IMR-90 (cell line): ENCODE results near the gene NPAS2. TPM values are rescaled to one million over a fixed set of nuclear protein-coding genes. Genes with fewer than 3 reads are reported as not detected.
A peak's percentile ranks its signal among the peaks of the same experiment; 100 is the strongest.

Experiments used
- ATAC-seq: fragments of 200-7000 bp; cut with Tn5 transposase; 2 replicates; pipeline ENCODE4 v1.9.1; 2020; ENCODE audit warnings: low read depth, mild to moderate bottlenecking, moderate library complexity
- BruUV-seq: library from RNA; stranded (reverse); fragments of 400-500 nt; replicated peaks from 2 replicates; lab custom pipeline; 2021; lab: Mats Ljungman, UMichigan
- CTCF ChIA-PET: fragments of 300-600 bp; formaldehyde crosslinking; extraction: SDS; loops from one replicate; lab custom pipeline; 2021; ENCODE audit warnings: antibody characterized with exemption; lab: Yijun Ruan, JAX
- POLR2A ChIA-PET: fragments of 300-600 bp; sonication (Branson Sonifier 250); formaldehyde crosslinking; loops from one replicate; lab custom pipeline; 2022; ENCODE audit warnings: antibody characterized with exemption; ENCODE audit not compliant: unreplicated experiment; lab: Charles Lee
- DNase-seq: peaks from one replicate; pipeline ENCODE4 v3.0.0; 2013
- H2AFZ ChIP-seq: replicated peaks from 2 replicates; pipeline ENCODE3; 2013; ENCODE audit warnings: low read length, mild to moderate bottlenecking; ENCODE audit not compliant: poor library complexity
- H2AK5ac ChIP-seq: 2 replicates; pipeline ENCODE4 v1.6.1; 2013; ENCODE audit warnings: low read depth, low read length, inconsistent platforms
- H2AK9ac ChIP-seq: replicated peaks from 2 replicates; pipeline ENCODE3; 2013; ENCODE audit warnings: mild to moderate bottlenecking, low read depth, low read length, moderate library complexity; ENCODE audit not compliant: poor library complexity
- H2BK120ac ChIP-seq: 2 replicates; pipeline ENCODE4 v1.6.1; 2013; ENCODE audit warnings: low read depth, low read length, inconsistent platforms
- H2BK15ac ChIP-seq: 3 replicates; pipeline ENCODE4 v1.6.1; 2013; ENCODE audit warnings: low read depth, low read length, inconsistent platforms
- H2BK20ac ChIP-seq: 2 replicates; pipeline ENCODE4 v1.6.1; 2013; ENCODE audit warnings: low read depth, mild to moderate bottlenecking, inconsistent platforms, low read length, moderate library complexity
- H2BK5ac ChIP-seq: 2 replicates; pipeline ENCODE4 v1.6.1; 2013; ENCODE audit warnings: mild to moderate bottlenecking, low read depth, low read length, inconsistent platforms; ENCODE audit not compliant: poor library complexity, severe bottlenecking
- H3K14ac ChIP-seq: replicated peaks from 2 replicates; pipeline ENCODE4 v1.6.1; 2013; ENCODE audit warnings: low read depth, low read length, inconsistent platforms
- H3K18ac ChIP-seq: 2 replicates; pipeline ENCODE4 v1.6.1; 2013; ENCODE audit warnings: low read depth, low read length, control low read depth
- H3K23ac ChIP-seq: 2 replicates; pipeline ENCODE4 v1.6.1; 2013; ENCODE audit warnings: low read depth, low read length, inconsistent platforms
- H3K27ac ChIP-seq: 2 replicates; pipeline ENCODE4 v1.5.1; 2013; ENCODE audit warnings: mild to moderate bottlenecking, control low read depth, low read length; ENCODE audit not compliant: insufficient read depth
- H3K27me3 ChIP-seq: 2 replicates; pipeline ENCODE4 v1.6.1; 2013; ENCODE audit warnings: low read length; ENCODE audit not compliant: control insufficient read depth, insufficient read depth
- H3K36me3 ChIP-seq: 2 replicates; pipeline ENCODE4 v1.6.1; 2013; ENCODE audit warnings: low read length, mixed read lengths; ENCODE audit not compliant: control insufficient read depth, insufficient read depth
- H3K4ac ChIP-seq: 2 replicates; pipeline ENCODE4 v1.6.1; 2013; ENCODE audit warnings: low read depth, low read length, inconsistent platforms
- H3K4me1 ChIP-seq: 2 replicates; pipeline ENCODE4 v1.6.1; 2013; ENCODE audit warnings: low read length, mixed read lengths; ENCODE audit not compliant: control insufficient read depth, insufficient read depth
- H3K4me2 ChIP-seq: 2 replicates; pipeline ENCODE4 v1.6.1; 2013; ENCODE audit warnings: low read depth, mild to moderate bottlenecking, control low read depth, low read length, moderate library complexity
- H3K4me3 ChIP-seq: 2 replicates; pipeline ENCODE4 v1.5.1; 2013; ENCODE audit warnings: low read depth, mild to moderate bottlenecking, control low read depth, low read length, moderate library complexity; ENCODE audit not compliant: insufficient read depth
- H3K56ac ChIP-seq: 2 replicates; pipeline ENCODE4 v1.6.1; 2013; ENCODE audit warnings: low read length, inconsistent platforms; ENCODE audit not compliant: insufficient read depth; ENCODE audit errors: extremely low read depth
- H3K79me1 ChIP-seq, 2 experiments: 2 replicates each; pipeline ENCODE4 v1.6.1; 2013; ENCODE audit warnings: low read length in 2 of 2, inconsistent platforms in 1 of 2, low read depth in 1 of 2
- H3K9ac ChIP-seq: 2 replicates; pipeline ENCODE4 v1.6.1; 2013; ENCODE audit warnings: low read depth, low read length, control low read depth
- H3K9me1 ChIP-seq: 2 replicates; pipeline ENCODE4 v1.6.1; 2013; ENCODE audit warnings: low read length, inconsistent platforms; ENCODE audit not compliant: insufficient read depth
- H3K9me3 ChIP-seq: 2 replicates; pipeline ENCODE4 v1.6.1; 2013; ENCODE audit warnings: low read length; ENCODE audit not compliant: control insufficient read depth, insufficient read depth
- H4K20me1 ChIP-seq: 2 replicates; pipeline ENCODE4 v1.6.1; 2013; ENCODE audit warnings: low read length, inconsistent platforms; ENCODE audit not compliant: insufficient read depth
- H4K5ac ChIP-seq: 2 replicates; pipeline ENCODE4 v1.6.1; 2013; ENCODE audit warnings: mild to moderate bottlenecking, low read depth, low read length, control low read depth
- H4K8ac ChIP-seq, 2 experiments: 2 replicates each; pipeline ENCODE4 v1.6.1; 2013; ENCODE audit warnings: low read depth in 2 of 2, low read length in 2 of 2, control low read depth in 1 of 2, inconsistent platforms in 1 of 2
- H4K91ac ChIP-seq: 2 replicates; pipeline ENCODE4 v1.6.1; 2013; ENCODE audit warnings: low read depth, low read length, inconsistent platforms; ENCODE audit not compliant: insufficient read depth
- ELK1 ChIP-seq: fragments of 150-350 bp; IDR thresholded peaks from 2 replicates; pipeline ENCODE4 v1.6.1; 2016; ENCODE audit warnings: low read depth, mild to moderate bottlenecking, low read length, moderate library complexity, borderline replicate concordance
- FOS ChIP-seq: fragments of 150-350 bp; IDR thresholded peaks from 2 replicates; pipeline ENCODE4 v1.6.1; 2016; ENCODE audit warnings: low read depth, low read length
- MAFK ChIP-seq: IDR thresholded peaks from 2 replicates; pipeline ENCODE4 v1.6.1; 2012; ENCODE audit warnings: low read depth, low read length, improper control_type of control experiment
- MAZ ChIP-seq: IDR thresholded peaks from 2 replicates; pipeline ENCODE4 v1.6.1; 2012; ENCODE audit warnings: low read depth, mild to moderate bottlenecking, low read length, improper control_type of control experiment, moderate library complexity, borderline replicate concordance
- MXI1 ChIP-seq: IDR thresholded peaks from 2 replicates; pipeline ENCODE4 v1.6.1; 2012; ENCODE audit warnings: low read depth, mild to moderate bottlenecking, low read length, moderate library complexity, borderline replicate concordance
- NFE2L2 ChIP-seq: fragments of 150-350 bp; IDR thresholded peaks from 2 replicates; pipeline ENCODE4 v1.6.1; 2016; ENCODE audit warnings: low read depth, mild to moderate bottlenecking, low read length
- RAD21 ChIP-seq: IDR thresholded peaks from 2 replicates; pipeline ENCODE4 v1.6.1; 2012; ENCODE audit warnings: low read length, improper control_type of control experiment
- RCOR1 ChIP-seq: IDR thresholded peaks from 2 replicates; pipeline ENCODE4 v1.6.1; 2012; ENCODE audit warnings: mild to moderate bottlenecking, low read length, improper control_type of control experiment; ENCODE audit not compliant: insufficient replicate concordance
- RFX5 ChIP-seq: IDR thresholded peaks from 2 replicates; pipeline ENCODE4 v1.8.0; 2012; ENCODE audit warnings: low read depth, mild to moderate bottlenecking, low read length, moderate library complexity
- SMC3 ChIP-seq: fragments of 150-350 bp; IDR thresholded peaks from 2 replicates; pipeline ENCODE4 v1.6.1; 2016; ENCODE audit warnings: low read depth, mild to moderate bottlenecking, antibody characterized with exemption, low read length, moderate library complexity
- USF2 ChIP-seq: fragments of 150-350 bp; IDR thresholded peaks from 2 replicates; pipeline ENCODE4 v1.6.1; 2017; ENCODE audit warnings: mild to moderate bottlenecking, antibody characterized with exemption, low read length, low read depth
- WGBS, 2 experiments: methylation state at CpG; one replicate each; pipeline versions ENCODE4 v1.1.5 to v1.1.7; 2013; ENCODE audit warnings: missing lambda C conversion rate in 2 of 2; ENCODE audit not compliant: insufficient read length in 1 of 2; ENCODE audit errors: extremely low coverage in 2 of 2; 5-methylcytosine and 5-hydroxymethylcytosine counted together
- dilution Hi-C: fragments of 300-500 bp; cut with HindIII; formaldehyde crosslinking; loops from one replicate; pipeline ENCODE4 v1.14.3; 2018; ENCODE audit warnings: low sequenced_read_pairs; ENCODE audit not compliant: unreplicated experiment
- in situ Hi-C: fragments of 300-500 bp; cut with MboI; formaldehyde crosslinking; loops from 3 replicates; pipeline ENCODE4 v1.14.3; 2019; ENCODE audit warnings: low sequenced_read_pairs, inconsistent platforms, mixed read lengths
- intact Hi-C: fragments of 100-400 bp; cut with micrococcal nuclease; formaldehyde crosslinking; loops from 2 replicates; pipeline ENCODE4 v1.10.0; 2022
- polyA plus RNA-seq, 3 experiments: library from polyadenylated mRNA; depleted of rRNA; stranded (reverse); fragments of >200 nt; gene quantifications; 2 replicates each; pipeline ENCODE4 v1.2.3, GENCODE V29; 2012; ENCODE audit warnings: low replicate concordance in 1 of 3
- total RNA-seq: library from RNA; depleted of rRNA; stranded (reverse); fragments of >200 nt; gene quantifications from 2 replicates; pipeline ENCODE4 v1.2.3, GENCODE V29; 2012
- TF ChIP-seq, protein P1 (sequence below): conservative IDR thresholded peaks from 2 replicates; pipeline ENCODE4 v1.5.1; 2012; ENCODE audit warnings: mild to moderate bottlenecking, low read depth, low read length, improper control_type of control experiment

The NPAS2 gene
- total and polyA plus RNA-seq, 2 of the 4 experiments (the other 2 are of a cell fraction) = 5.2 to 14.8 TPM

- Histone ChIP-seq H2AFZ (no peak overlapping the region), H3K9me1 (peaks cover 6% of the 10 kb centered on the region; the same call in 1 of the 2 replicates), H3K79me1 (no peaks in the 10 kb centered on the region), H3K18ac (no peak overlapping the region), H2BK5ac (no peak overlapping the region), H3K4me2 (no peak overlapping the region), H3K4me3 (no peak overlapping the region), H3K9ac (no peak overlapping the region), H3K4ac (no peak overlapping the region), H3K56ac (no peak overlapping the region), H2AK5ac (peak overlapping the region; percentile 3; the same call in 1 of the 2 replicates), H3K9me3 (0 out of 2 replicates have a peak, but pooled peaks cover 2% of the 10 kb centered on the region), H3K27me3 (peaks cover 2% of the 10 kb centered on the region), H3K27ac (no peak overlapping the region), H3K14ac (0 out of 2 replicates have a peak overlapping the region, but pooled peaks have one; percentile 14), H2BK20ac (no peak overlapping the region), H3K23ac (no peak overlapping the region), H4K8ac (no peak overlapping the region), H2BK15ac (no peak overlapping the region), H3K4me1 (peaks cover 4% of the 10 kb centered on the region), H2AK9ac (no peak overlapping the region), H4K20me1 (no peaks in the 10 kb centered on the region), H3K36me3 (no peaks in the 10 kb centered on the region), H2BK120ac (no peak overlapping the region), H4K5ac (no peak overlapping the region), H4K91ac (no peak overlapping the region)
- CTCF ChIA-PET = no interaction called here
- TF ChIP-seq MAZ (no peak), USF2 (no peak), NFE2L2 (no peak), ELK1 (no peak), FOS (no peak), MAFK (no peak), RAD21 (no peak), SMC3 (no peak), RCOR1 (no peak), RFX5 (no peak), MXI1 (no peak)
- TF ChIP-seq, protein P1, sequence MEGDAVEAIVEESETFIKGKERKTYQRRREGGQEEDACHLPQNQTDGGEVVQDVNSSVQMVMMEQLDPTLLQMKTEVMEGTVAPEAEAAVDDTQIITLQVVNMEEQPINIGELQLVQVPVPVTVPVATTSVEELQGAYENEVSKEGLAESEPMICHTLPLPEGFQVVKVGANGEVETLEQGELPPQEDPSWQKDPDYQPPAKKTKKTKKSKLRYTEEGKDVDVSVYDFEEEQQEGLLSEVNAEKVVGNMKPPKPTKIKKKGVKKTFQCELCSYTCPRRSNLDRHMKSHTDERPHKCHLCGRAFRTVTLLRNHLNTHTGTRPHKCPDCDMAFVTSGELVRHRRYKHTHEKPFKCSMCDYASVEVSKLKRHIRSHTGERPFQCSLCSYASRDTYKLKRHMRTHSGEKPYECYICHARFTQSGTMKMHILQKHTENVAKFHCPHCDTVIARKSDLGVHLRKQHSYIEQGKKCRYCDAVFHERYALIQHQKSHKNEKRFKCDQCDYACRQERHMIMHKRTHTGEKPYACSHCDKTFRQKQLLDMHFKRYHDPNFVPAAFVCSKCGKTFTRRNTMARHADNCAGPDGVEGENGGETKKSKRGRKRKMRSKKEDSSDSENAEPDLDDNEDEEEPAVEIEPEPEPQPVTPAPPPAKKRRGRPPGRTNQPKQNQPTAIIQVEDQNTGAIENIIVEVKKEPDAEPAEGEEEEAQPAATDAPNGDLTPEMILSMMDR = no peak
- DNase-seq = no peak
- BruUV-seq = no TSS peak
- intact Hi-C loops = no loop called here
- WGBS, 2 experiments = 73% methylated on average over 3 of the region's 10 CpGs; no CpG with 5 or more reads in 1 of the 2 experiments
- peak; percentile 29; the same call in 1 of the 2 replicates for ATAC-seq
- dilution Hi-C loops = no loop called here
- in situ Hi-C loops = no loop called here
- POLR2A ChIA-PET = no interaction called here
Observed at GRCh38 chr2:100791294-100791935, 28.5 kb upstream of the NPAS2 start.
